CD4-positive, alpha-beta T cell treated with Interleukin-17A for 4 hours (primary cell): ENCODE measurements around the gene MINDY1.

Experiments used
- DNase-seq: peaks from one replicate; pipeline ENCODE4 v3.0.0-alpha.2; 2020; ENCODE audit warnings: mixed read lengths

Gene MINDY1

GRCh38 chr1:151011154-151011850 is 4.6 kb upstream of the MINDY1 start:
- DNase-seq: no peak

GRCh38 chr1:151010346-151010726 is 3.6 kb upstream of the MINDY1 start:
- DNase-seq: no peak

- no peak for DNase-seq
Observed at GRCh38 chr1:151009674-151010345, 3.1 kb upstream of the MINDY1 start.

- no peak for DNase-seq
Observed at GRCh38 chr1:151009206-151009587, 2.5 kb upstream of the MINDY1 start.

- peak; percentile 98 for DNase-seq
Observed at GRCh38 chr1:151008244-151009205, 1.8 kb upstream of the MINDY1 start, which contains the start of gene PRUNE1. PRUNE1 (plus strand) TSS chr1:151008449; CDS start chr1:151008633, 184 bp downstream.

GRCh38 chr1:151007853-151008243 is 1.1 kb upstream of the MINDY1 start:
- no peak for DNase-seq

GRCh38 chr1:151005729-151006319 is 878 bp downstream of the MINDY1 start:
- no peak for DNase-seq

- DNase-seq: peak; percentile 43
Observed at GRCh38 chr1:151003180-151003579, 3.5 kb downstream of the MINDY1 start.

GRCh38 chr1:151002611-151003010 is 4.1 kb downstream of the MINDY1 start:
- DNase-seq: no peak

GRCh38 chr1:151002051-151002450 is 4.7 kb downstream of the MINDY1 start:
- DNase-seq: no peak

GRCh38 chr1:151001602-151002001 is 5.1 kb downstream of the MINDY1 start:
- DNase-seq: no peak

GRCh38 chr1:151000408-151000807 is 6.3 kb downstream of the MINDY1 start:
- DNase-seq: no peak

GRCh38 chr1:150999926-151000325 is 6.8 kb downstream of the MINDY1 start:
- DNase-seq: no peak

- no peak for DNase-seq
Observed at GRCh38 chr1:150999051-150999674, 7.5 kb downstream of the MINDY1 start.

GRCh38 chr1:150997949-150998348 is 8.8 kb downstream of the MINDY1 start:
- no peak for DNase-seq

GRCh38 chr1:150997126-150997872 is 9.4 kb downstream of the MINDY1 start:
- no peak for DNase-seq

- peak; percentile 44 for DNase-seq
Observed at GRCh38 chr1:150995896-150996295, 10.8 kb downstream of the MINDY1 start.

GRCh38 chr1:150995460-150995859 is 11.2 kb downstream of the MINDY1 start:
- DNase-seq: no peak

GRCh38 chr1:150994248-150994647 is 12.5 kb downstream of the MINDY1 start:
- DNase-seq: no peak

- DNase-seq: no peak
Observed at GRCh38 chr1:150992626-150993025, 14.1 kb downstream of the MINDY1 start.

GRCh38 chr1:150987924-150988323 is 18.8 kb downstream of the MINDY1 start:
- DNase-seq: no peak
